Left ventricle myocardium inferior (tissue), 1 donor: ENCODE results near the gene NEK10. TPM values are rescaled to one million over a fixed set of nuclear protein-coding genes. Genes with fewer than 3 reads are reported as not detected.

Experiments
- DNase-seq: peaks from one replicate; pipeline ENCODE4 v3.0.0-alpha.2; 2020
- H3K27ac ChIP-seq: fragments of 200-600 bp; replicated peaks from 2 replicates; pipeline ENCODE4 v1.8.0; 2021
- H3K27me3 ChIP-seq: fragments of 200-600 bp; 2 replicates; pipeline ENCODE4 v1.8.0; 2021; ENCODE audit warnings: low read depth
- H3K36me3 ChIP-seq: fragments of 200-600 bp; 2 replicates; pipeline ENCODE4 v1.8.0; 2021
- H3K4me1 ChIP-seq: fragments of 200-600 bp; 2 replicates; pipeline ENCODE4 v1.8.0; 2021
- H3K4me3 ChIP-seq: fragments of 200-600 bp; 2 replicates; pipeline ENCODE4 v1.8.0; 2021; ENCODE audit warnings: mild to moderate bottlenecking, moderate library complexity
- H3K9me3 ChIP-seq: fragments of 200-600 bp; replicated peaks from 2 replicates; pipeline ENCODE4 v1.8.0; 2021
- intact Hi-C: fragments of 100-400 bp; cut with micrococcal nuclease; formaldehyde crosslinking; loops from one replicate; pipeline ENCODE4 v1.11.0; 2022
- total RNA-seq: library from RNA; stranded (reverse); fragmentation: NEBNext Ultra II Directional; extraction: Animal tissue kit (Norgen Biotek cat#: 25700); gene quantifications from one replicate; pipeline ENCODE4 v1.2.1, GENCODE V29; 2021
- TF ChIP-seq, protein P1 (sequence below): fragments of 200-600 bp; IDR thresholded peaks from 2 replicates; pipeline ENCODE4 v1.8.0; 2021; ENCODE audit warnings: antibody characterized with exemption, mild to moderate bottlenecking, borderline replicate concordance
- donor health status: DM: no; HTN: yes; CAD: no; lungs with severe emphysema.

Gene NEK10
- total RNA-seq, 1 donor from 2014 or later, result 11.5 TPM

DNA sequence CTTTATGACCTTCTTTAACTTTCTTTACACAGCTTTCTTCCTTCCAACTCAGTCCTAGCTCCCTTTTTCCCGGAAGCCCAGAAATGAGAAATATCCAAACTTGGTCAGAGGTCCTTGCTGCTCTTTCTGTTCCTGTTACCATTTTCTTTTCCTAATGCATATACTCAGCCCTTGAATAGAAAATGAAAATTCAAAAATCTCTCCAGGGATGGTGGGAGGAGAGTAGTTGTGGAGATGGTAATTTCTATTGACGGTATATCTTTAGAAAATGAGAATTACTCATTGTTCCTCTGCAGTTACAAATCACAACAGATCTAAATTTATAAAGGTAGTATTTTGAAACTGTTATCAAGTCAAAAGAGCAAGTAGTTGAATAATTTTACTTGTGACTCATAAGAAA, 255.1 kb downstream of the NEK10 start:
- no peak overlapping the region for H3K4me3 ChIP-seq
- no peak for DNase-seq
- intact Hi-C loops, result no loop called here
- no peaks in the 10 kb centered on the region for H3K27me3 ChIP-seq
- H3K4me1 ChIP-seq, result no peaks in the 10 kb centered on the region
- H3K36me3 ChIP-seq, result peaks cover 9% of the 10 kb centered on the region
- no peaks in the 10 kb centered on the region for H3K9me3 ChIP-seq
- H3K27ac ChIP-seq, result no peak overlapping the region
- TF ChIP-seq, protein P1, sequence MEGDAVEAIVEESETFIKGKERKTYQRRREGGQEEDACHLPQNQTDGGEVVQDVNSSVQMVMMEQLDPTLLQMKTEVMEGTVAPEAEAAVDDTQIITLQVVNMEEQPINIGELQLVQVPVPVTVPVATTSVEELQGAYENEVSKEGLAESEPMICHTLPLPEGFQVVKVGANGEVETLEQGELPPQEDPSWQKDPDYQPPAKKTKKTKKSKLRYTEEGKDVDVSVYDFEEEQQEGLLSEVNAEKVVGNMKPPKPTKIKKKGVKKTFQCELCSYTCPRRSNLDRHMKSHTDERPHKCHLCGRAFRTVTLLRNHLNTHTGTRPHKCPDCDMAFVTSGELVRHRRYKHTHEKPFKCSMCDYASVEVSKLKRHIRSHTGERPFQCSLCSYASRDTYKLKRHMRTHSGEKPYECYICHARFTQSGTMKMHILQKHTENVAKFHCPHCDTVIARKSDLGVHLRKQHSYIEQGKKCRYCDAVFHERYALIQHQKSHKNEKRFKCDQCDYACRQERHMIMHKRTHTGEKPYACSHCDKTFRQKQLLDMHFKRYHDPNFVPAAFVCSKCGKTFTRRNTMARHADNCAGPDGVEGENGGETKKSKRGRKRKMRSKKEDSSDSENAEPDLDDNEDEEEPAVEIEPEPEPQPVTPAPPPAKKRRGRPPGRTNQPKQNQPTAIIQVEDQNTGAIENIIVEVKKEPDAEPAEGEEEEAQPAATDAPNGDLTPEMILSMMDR, result no peak

DNA sequence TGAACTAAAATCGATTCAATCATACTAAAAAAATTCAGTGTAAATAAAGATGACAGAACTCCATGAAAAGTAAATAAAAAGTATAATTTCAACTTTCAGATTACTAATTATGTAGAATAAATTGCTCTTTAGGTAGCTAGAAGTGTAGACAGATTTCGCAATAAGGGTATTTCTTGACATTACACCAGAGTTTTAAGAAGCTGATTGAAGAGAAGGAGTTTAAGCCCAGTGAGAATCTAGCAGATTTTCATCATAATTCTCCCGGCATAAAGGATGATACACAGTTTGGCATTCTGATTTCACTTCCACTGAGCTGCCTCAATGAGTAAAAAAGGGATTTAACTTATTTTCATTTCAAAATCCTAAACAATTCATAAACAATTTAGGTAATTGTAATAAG, 259.2 kb downstream of the NEK10 start:
- peaks cover 7% of the 10 kb centered on the region for H3K4me1 ChIP-seq
- intact Hi-C loops, result no loop called here
- H3K9me3 ChIP-seq, result no peaks in the 10 kb centered on the region
- no peak overlapping the region for H3K27ac ChIP-seq
- no peaks in the 10 kb centered on the region for H3K36me3 ChIP-seq
- H3K4me3 ChIP-seq, result no peak overlapping the region
- H3K27me3 ChIP-seq, result no peaks in the 10 kb centered on the region
- no peak for DNase-seq
- TF ChIP-seq, protein P1, result no peak

DNA sequence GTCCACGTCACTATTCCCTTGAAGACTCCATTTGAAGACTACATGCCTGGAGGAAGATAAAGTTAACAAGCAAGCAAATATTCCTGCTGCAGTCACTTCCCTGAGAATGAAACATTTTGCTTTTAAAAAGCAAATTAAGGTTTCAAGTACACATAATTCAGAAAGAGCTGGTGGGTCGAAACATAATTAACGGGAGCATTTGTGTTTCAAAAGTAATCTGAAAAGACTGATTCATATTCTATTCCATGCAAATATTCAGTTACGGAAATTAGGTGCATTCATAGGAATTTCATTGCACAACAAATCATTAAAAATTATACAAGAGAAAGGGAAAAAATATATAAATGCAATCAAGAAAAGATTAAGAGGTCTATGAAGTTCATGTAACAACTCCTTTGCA, 260.9 kb downstream of the NEK10 start:
- Histone ChIP-seq H3K27ac (no peak overlapping the region), H3K27me3 (no peaks in the 10 kb centered on the region), H3K4me3 (no peak overlapping the region), H3K36me3 (no peaks in the 10 kb centered on the region), H3K9me3 (no peaks in the 10 kb centered on the region), H3K4me1 (peaks cover 7% of the 10 kb centered on the region)
- no peak for DNase-seq
- TF ChIP-seq, protein P1, result no peak
- intact Hi-C loops, result no loop called here

DNA sequence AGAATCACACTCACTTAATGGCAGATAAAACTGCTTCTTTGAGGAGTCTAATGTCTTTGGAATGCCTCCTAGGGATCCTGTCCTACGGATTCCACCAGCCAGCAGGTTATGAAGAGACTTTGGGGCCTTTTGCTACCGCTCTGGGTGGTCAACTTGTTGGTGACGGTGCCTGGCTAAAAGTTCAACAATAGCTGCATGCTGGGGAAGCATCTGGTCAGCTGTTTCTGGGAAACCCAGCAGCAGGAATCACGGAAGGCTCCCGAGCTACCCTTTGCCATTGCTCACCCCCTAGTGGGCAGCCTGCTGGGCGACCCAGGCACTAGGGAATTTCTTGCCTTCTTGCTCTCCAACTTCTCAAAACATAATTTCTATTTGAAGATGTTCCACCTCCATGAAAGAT, 263.3 kb downstream of the NEK10 start:
- intact Hi-C loops, result no loop called here

DNA sequence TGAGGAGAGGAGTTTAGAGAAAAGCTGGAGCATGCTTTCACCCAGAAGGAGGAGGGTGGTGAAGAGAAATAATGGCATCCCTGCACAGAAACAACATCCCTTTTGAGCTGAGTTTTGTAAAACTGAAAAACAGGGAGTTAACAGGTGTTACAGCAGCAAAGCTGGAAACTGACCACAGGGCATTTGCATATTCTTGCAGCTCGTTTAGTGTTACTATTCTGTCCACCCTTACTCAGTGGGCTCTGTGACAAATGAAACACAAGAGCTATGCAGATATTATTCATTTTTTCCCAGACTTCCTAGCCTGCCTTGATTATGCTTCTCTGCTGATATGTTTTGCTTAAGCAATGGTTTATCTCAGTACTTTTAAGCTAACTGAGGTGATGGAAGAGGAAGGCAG, 272.0 kb downstream of the NEK10 start:
- H3K9me3 ChIP-seq, result no peaks in the 10 kb centered on the region
- H3K27ac ChIP-seq, result no peak overlapping the region
- H3K27me3 ChIP-seq, result no peaks in the 10 kb centered on the region
- H3K4me3 ChIP-seq, result no peak overlapping the region
- H3K36me3 ChIP-seq, result no peaks in the 10 kb centered on the region
- intact Hi-C loops, result no loop called here
- DNase-seq, result no peak
- TF ChIP-seq, protein P1, result no peak
- H3K4me1 ChIP-seq, result peaks cover 11% of the 10 kb centered on the region

More for the DNA sequence above, 263.3 kb downstream of the NEK10 start:
- DNase-seq, result no peak
- Histone ChIP-seq H3K27ac (no peak overlapping the region), H3K4me1 (peaks cover 7% of the 10 kb centered on the region), H3K36me3 (no peaks in the 10 kb centered on the region), H3K9me3 (no peaks in the 10 kb centered on the region), H3K27me3 (no peaks in the 10 kb centered on the region), H3K4me3 (no peak overlapping the region)
- TF ChIP-seq, protein P1, result peak; percentile 31
